ENCODE results near the gene TK2. TPM values are rescaled to one million over a fixed set of nuclear protein-coding genes. Genes with fewer than 3 reads are reported as not detected.

Gene TK2
- total RNA-seq, 8 experiments from 2014 or later: 7.1 to 38.4 (median 18.8) TPM

DNA sequence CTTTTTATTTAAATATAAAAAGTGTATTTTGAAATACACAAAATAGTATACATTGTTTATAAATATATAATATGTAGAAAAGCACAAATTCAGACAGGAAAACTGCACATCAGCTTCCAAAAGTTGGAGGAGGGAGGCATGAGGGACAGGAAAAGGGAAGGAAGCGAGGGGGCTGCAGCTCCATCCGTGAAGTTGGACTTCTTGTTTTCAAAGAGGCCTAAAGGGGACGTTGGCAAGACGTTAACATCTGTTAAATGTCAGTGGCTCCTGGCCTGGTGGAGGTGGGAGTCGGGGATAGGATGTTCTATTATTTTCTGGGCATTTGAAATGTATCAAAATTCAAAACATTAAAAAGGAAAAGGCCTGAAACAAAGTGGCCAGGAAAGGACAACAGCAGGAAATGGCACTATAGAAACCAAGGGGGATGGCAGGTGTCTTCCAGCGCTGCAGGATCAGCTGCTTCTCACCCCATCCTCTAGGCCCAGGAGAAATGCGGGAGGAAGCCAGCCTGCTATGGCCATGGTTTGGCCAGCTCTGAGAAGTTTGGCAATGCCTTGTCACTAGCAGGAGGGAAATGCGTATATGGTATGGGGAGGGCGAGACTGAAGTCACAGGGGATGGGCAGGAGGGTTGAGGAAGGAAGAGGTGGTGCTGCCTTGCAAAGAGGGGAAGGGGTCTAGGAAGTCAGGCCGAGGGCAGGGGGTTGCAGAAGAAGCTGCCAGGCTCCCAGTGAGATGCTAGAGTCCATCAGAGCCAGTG lies 35.7 kb upstream of the TK2 start:
- 47 to 96% (median 71%) methylated on average over 3 to 8 of the region's 10 CpGs for WGBS, 10 experiments
- H3K27ac ChIP-seq: no peak overlapping the region
- H3K4me1 ChIP-seq (replicated peaks in 1 of 2): peaks cover 0 to 2% of the 10 kb centered on the region in 2 donors
- in situ Hi-C loops (cut with MboI; ENCODE audit: low pct_unique_long_range_greater_than_20kb in 2 of 9, low sequenced_read_pairs in 9 of 9, unreplicated experiment in 9 of 9): loop anchor here in 2 of 9 experiments (25.0 kb wide), 1 partner anchor 173 kb away; no protein-coding TSS in a partner anchor
- no peak overlapping the region for H3K4me3 ChIP-seq
- no peak for ATAC-seq (replicated peaks in 6 of 8)

DNA sequence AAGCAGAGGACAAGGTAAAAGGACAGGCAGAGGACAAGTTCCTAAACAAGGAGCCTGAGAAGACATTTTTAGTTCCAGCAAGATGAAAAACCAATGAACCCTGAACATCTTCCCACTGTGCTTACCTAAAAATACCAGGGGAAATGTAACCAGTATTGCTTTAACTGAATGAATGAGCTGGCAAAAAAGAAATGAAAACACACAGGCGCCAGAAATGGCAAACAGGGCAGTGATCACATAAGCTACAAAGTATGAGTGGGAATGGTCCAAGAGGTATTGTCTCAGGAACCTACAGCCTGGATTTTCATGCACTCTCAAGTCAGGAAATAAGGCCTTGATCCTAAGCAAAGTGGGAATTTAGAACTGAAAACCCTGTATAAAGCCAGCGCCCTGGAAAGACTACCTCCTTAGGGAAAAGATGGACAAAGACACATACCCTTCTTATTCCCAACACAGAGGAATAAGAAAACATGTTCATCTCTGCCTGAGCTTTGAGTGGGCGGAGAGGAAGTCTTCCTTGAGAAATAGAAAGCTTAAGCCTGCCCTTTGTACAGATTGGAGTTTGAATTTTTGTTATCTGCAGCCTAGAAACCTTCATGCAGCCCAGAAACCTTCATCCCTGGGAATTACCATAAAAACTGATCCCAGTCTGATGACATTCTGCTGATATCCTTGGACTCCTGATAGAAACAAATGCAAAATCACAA lies 31.5 kb upstream of the TK2 start:
- in situ Hi-C loops (cut with MboI; ENCODE audit: low pct_unique_long_range_greater_than_20kb in 2 of 9, low sequenced_read_pairs in 9 of 9, unreplicated experiment in 9 of 9): loop anchor here in 2 of 9 experiments (25.0 kb wide), 1 partner anchor 169 kb away; no protein-coding TSS in a partner anchor
- 40 to 94% (median 86%) methylated on average over 1 to 3 of the region's 3 CpGs; no CpG with 5 or more reads in 1 of the 10 experiments for WGBS, 10 experiments

DNA sequence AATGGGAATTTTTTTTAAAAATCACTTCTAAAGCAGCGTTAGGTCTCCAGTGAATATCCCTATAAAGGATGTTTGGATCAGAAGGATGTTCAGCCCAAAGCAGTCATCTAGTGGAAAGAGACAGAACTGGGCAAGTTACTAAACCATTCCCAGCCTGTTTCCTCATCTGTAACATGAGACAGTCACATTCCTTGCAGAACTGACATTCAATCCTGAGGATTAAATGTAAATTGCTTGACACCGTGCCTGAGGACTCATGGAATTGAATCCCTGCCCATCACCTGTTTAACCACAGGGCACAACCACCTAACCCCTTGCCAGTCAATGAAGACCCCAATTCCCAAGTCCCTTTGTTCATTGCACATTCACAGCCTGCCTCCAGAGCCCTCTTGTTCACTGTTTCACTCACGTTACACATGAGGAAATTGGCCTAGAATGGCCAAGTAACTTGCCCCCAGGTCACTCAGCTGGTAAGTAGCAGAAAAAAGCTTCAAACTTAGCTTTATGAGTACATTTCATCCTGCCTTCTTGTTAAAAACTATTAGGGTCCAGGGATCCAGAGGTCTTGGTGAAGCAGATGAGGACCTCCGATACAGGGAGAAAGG lies 30.8 kb upstream of the TK2 start:
- in situ Hi-C loops (cut with MboI; ENCODE audit: low pct_unique_long_range_greater_than_20kb in 2 of 9, low sequenced_read_pairs in 9 of 9, unreplicated experiment in 9 of 9): loop anchor here in 2 of 9 experiments (25.0 kb wide), 1 partner anchor 168 kb away; no protein-coding TSS in a partner anchor
- WGBS, 10 experiments: 43 to 88% (median 68%) methylated on average over 1 to 4 of the region's 4 CpGs; no CpG with 5 or more reads in 1 of the 10 experiments
- Histone ChIP-seq H3K4me1 (replicated peaks in 1 of 2) (peaks cover 0 to 2% of the 10 kb centered on the region in 2 donors), H3K4me3 (no peak overlapping the region), H3K27ac (no peak overlapping the region)
- ATAC-seq (replicated peaks in 6 of 8): peak in 3 of 8 experiments; percentile 90 to 98 (median 94)

More for the DNA sequence above, 31.5 kb upstream of the TK2 start:
- Histone ChIP-seq H3K27ac (no peak overlapping the region), H3K4me3 (no peak overlapping the region), H3K4me1 (replicated peaks in 1 of 2) (peaks cover 0 to 2% of the 10 kb centered on the region in 2 donors)
- ATAC-seq (replicated peaks in 6 of 8): peak in 1 of 8 experiments; percentile 12

DNA sequence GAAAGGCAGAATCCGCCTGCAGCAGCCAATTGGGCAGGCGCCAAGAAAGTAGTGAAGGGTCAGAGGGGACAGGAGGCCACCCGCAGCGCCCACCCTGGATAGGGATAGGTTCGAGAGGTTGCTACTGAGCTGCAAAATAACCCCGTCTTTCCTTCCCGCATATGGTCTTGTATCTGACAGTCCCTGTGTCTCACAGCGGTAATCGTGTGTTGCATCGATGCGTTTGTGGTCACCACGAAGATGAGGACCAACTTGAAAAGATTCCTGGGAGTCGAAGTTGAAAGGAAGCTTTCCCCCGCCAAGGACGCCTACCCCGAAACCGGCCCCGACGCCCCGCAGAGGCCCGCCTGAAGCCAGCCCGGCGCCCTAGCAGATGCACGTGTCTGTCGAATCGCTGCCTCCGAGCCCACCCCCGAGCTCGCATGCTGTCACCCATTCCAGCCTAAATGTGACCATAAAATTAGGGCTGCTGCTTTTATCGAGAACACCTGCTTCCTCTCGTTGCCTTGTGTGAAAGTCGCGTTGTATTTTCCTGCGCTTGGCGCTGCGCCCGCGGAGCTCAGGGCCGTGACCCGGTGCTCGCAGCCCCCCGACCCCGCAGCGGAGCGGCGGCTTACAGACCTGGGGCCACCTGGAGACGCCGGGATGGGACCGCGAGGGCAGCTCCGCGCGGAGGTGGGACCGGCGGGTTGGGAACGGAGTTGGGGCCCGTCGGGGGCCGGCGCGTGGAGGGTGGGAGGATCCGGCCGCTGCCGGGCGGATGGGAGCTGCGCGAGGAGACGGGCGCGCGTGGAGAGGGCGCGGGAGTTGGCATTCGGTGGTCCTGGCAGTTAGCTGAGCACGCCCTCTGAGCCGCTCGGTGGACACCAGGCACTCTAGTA lies 29.0 kb upstream of the TK2 start, which contains the start of gene CMTM2:
TSS of gene CMTM2 (plus strand) at position 813 of the 881 bp plus-strand sequence. CDS start 145 bp downstream, outside the sequence.
- Histone ChIP-seq H3K27ac (no peak within 1 kb of the TSS), H3K4me3 (no peak within 1 kb of the TSS), H3K4me1 (replicated peaks in 1 of 2) (peaks cover 0 to 2% of the 10 kb centered on the region in 2 donors)
- peak in 3 of 8 experiments; percentile 23 to 42 (median 35) for ATAC-seq (replicated peaks in 6 of 8)
- in situ Hi-C loops (cut with MboI; ENCODE audit: low pct_unique_long_range_greater_than_20kb in 2 of 9, low sequenced_read_pairs in 9 of 9, unreplicated experiment in 9 of 9): loop anchor here in 2 of 9 experiments (25.0 kb wide), 1 partner anchor 167 kb away; no protein-coding TSS in a partner anchor
- WGBS, 10 experiments: 7 to 83% (median 24%) methylated on average over 3 to 14 of the region's 77 CpGs; no CpG with 5 or more reads in 4 of the 10 experiments

DNA sequence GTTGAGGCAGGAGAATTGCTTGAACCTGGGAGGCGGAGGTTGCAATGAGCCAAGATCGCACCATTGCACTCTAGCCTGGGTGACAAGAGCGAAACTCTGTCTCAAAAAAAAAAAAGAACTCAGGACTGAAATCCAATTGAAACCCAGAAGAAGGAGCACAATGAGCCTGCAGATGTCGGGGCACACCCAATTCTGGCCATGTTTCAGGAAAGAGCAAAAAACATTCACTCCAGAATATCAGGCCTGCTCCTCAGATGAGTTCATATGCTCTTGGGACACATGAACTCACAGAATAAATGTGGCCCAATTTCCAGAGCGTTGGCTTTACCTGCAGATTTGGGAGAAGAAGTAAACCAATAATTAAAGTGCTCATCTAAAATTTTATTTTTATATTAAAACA lies 26.4 kb upstream of the TK2 start:
- H3K4me1 ChIP-seq (replicated peaks in 1 of 2): no peaks in the 10 kb centered on the region
- 17 to 100% (median 91%) methylated on average over 2 to 5 of the region's 5 CpGs; no CpG with 5 or more reads in 2 of the 10 experiments for WGBS, 10 experiments
- ATAC-seq (replicated peaks in 6 of 8): peak in 2 of 8 experiments; percentile 62 to 69
- in situ Hi-C loops (cut with MboI; ENCODE audit: low pct_unique_long_range_greater_than_20kb in 2 of 9, low sequenced_read_pairs in 9 of 9, unreplicated experiment in 9 of 9): loop anchor here in 2 of 9 experiments (25.0 kb wide), 1 partner anchor 164 kb away; no protein-coding TSS in a partner anchor
- H3K27ac ChIP-seq: no peak overlapping the region
- H3K4me3 ChIP-seq: no peak overlapping the region

DNA sequence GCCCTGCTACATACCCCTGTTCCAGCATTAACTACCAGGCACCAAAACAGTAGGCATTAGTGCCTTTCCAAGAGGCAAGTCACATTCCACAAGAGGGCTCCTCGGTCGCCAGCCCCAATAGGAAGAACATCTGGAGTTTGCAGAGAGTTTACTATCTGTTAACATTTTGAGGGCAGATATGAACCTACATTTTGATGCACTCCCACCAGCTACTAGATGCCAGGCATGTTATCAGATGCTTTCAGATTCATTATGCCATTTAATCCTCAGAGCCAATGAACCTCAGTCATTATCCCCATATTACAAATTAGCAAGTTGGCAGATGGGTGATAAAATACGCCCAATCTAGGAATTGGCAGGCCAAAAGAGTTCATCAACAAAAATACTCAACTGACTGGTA lies 25.1 kb upstream of the TK2 start:
- H3K27ac ChIP-seq: no peak overlapping the region
- in situ Hi-C loops (cut with MboI; ENCODE audit: low pct_unique_long_range_greater_than_20kb in 2 of 9, low sequenced_read_pairs in 9 of 9, unreplicated experiment in 9 of 9): loop anchor here in 2 of 9 experiments (25.0 kb wide), 1 partner anchor 163 kb away; no protein-coding TSS in a partner anchor
- no peaks in the 10 kb centered on the region for H3K4me1 ChIP-seq (replicated peaks in 1 of 2)
- no peak overlapping the region for H3K4me3 ChIP-seq
- 80 to 100% (median 100%) methylated on average over 1 to 3 of the region's 3 CpGs; no CpG with 5 or more reads in 4 of the 10 experiments for WGBS, 10 experiments
- no peak for ATAC-seq (replicated peaks in 6 of 8)

DNA sequence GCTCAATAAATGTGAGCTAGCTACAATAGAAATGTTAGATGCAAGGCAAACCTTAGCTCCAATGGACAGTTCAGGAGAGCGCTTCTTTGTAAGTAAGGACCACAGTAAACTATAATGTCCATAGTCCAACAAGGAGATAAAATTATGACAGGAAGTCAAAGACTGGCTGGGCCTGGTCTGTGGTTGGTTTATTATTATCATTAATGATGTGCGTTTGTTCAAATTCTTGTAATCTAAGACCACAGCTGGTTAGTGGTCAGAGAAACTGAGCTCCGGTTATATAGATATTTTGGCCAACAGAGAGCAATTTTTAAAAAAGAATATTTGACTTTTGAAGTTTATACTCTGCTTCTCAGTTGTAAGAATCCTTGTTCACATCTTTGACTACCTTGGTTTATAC lies 24.6 kb upstream of the TK2 start:
- no peak overlapping the region for H3K27ac ChIP-seq
- H3K4me1 ChIP-seq (replicated peaks in 1 of 2): no peaks in the 10 kb centered on the region
- in situ Hi-C loops (cut with MboI; ENCODE audit: low pct_unique_long_range_greater_than_20kb in 2 of 9, low sequenced_read_pairs in 9 of 9, unreplicated experiment in 9 of 9): loop anchor here in 1 of 9 experiments (25.0 kb wide), 1 partner anchor 162 kb away; no protein-coding TSS in a partner anchor
- WGBS, 10 experiments: 69 to 100% (median 96%) methylated on average over 1 to 3 of the region's 3 CpGs
- H3K4me3 ChIP-seq: no peak overlapping the region
- no peak for ATAC-seq (replicated peaks in 6 of 8)

DNA sequence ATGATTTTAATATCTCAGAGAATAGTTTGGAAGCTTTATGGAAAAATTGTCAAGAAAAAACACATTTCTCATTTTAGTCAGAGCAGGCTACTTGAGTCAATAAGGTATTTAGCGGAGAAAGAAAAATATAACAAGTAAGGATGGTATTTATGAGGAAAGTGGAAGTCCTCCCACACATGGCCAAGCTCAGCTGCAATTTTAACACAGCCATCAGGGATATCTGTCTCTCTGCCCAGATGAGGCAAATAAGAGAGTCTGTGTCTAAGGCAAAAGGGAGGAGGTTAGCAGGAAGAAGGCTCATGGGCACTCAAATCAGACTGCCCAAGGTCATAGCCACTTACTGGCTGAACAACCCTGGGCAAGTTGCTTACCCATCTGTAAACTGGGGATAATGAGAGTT lies 24.2 kb upstream of the TK2 start:
- H3K4me3 ChIP-seq: no peak overlapping the region
- H3K27ac ChIP-seq: no peak overlapping the region
- WGBS, 10 experiments: 50 to 100% (median 67%) methylated on average over 1 of the region's 1 CpG; no CpG with 5 or more reads in 5 of the 10 experiments
- H3K4me1 ChIP-seq (replicated peaks in 1 of 2): no peaks in the 10 kb centered on the region
- in situ Hi-C loops (cut with MboI; ENCODE audit: low pct_unique_long_range_greater_than_20kb in 2 of 9, low sequenced_read_pairs in 9 of 9, unreplicated experiment in 9 of 9): loop anchor here in 1 of 9 experiments (25.0 kb wide), 1 partner anchor 162 kb away; no protein-coding TSS in a partner anchor
- no peak for ATAC-seq (replicated peaks in 6 of 8)

DNA sequence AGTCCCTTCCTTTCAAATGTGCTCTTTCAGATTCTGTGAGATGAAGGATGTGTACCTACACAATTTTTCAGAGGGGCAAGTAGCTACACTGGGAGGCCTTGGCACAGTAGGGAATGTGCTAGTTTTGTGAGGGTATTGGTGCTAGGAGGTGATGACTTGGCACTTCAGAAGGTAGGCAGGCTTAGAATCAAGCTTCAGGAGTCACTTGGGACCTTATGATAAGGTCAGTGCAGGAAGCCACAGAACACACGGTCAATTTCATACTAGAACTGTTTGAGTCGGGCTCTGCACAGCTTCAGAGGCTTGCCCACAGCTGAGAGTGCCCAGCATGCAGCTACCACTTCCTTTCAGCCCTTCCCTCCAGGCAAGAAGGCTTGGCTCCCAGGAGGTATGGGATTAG lies 22.4 kb upstream of the TK2 start:
- ATAC-seq (replicated peaks in 6 of 8): no peak
- Histone ChIP-seq H3K27ac (no peak overlapping the region), H3K4me3 (no peak overlapping the region), H3K4me1 (replicated peaks in 1 of 2) (no peaks in the 10 kb centered on the region)
- WGBS, 10 experiments: 58 to 75% methylated on average over 2 of the region's 2 CpGs; no CpG with 5 or more reads in 8 of the 10 experiments
- in situ Hi-C loops (cut with MboI; ENCODE audit: low pct_unique_long_range_greater_than_20kb in 2 of 9, low sequenced_read_pairs in 9 of 9, unreplicated experiment in 9 of 9): loop anchor here in 1 of 9 experiments (25.0 kb wide), 1 partner anchor 160 kb away; no protein-coding TSS in a partner anchor

DNA sequence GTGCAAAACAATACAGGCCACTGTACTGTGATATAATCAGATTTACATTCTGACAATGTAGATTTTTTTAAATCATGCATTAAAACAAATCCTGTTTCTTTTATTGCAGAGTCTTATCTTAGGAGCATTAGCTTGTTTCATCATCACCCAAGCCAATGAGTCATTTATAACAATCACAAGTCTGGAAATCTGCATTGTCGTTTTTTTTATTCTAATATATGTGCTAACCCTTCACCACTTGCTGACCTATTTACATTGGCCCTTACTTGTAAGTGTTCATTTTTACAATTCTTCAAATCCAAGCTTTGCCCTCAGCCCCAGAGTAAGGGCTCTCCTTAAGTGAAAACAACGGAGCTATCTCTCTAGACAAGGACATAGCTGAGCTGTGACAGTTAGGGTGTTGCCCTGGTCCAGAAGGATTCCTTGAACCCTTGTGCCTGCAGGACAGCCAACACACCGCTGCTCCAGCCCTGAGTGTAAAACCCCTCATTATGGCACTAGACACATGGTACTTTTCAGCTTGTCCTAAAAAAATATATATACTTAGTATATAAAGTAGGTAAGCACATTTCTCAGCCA lies 20.0 kb upstream of the TK2 start:
- peak in 6 of 8 experiments; percentile 47 to 94 (median 67) for ATAC-seq (replicated peaks in 6 of 8)
- no peak overlapping the region for H3K27ac ChIP-seq
- 0 to 82% (median 64%) methylated on average over 1 to 3 of the region's 3 CpGs; no CpG with 5 or more reads in 2 of the 10 experiments for WGBS, 10 experiments
- no peak overlapping the region for H3K4me3 ChIP-seq
- H3K4me1 ChIP-seq (replicated peaks in 1 of 2): no peaks in the 10 kb centered on the region
- in situ Hi-C loops (cut with MboI; ENCODE audit: low pct_unique_long_range_greater_than_20kb in 2 of 9, low sequenced_read_pairs in 9 of 9, unreplicated experiment in 9 of 9): loop anchor here in 1 of 9 experiments (25.0 kb wide), 1 partner anchor 158 kb away; no protein-coding TSS in a partner anchor

DNA sequence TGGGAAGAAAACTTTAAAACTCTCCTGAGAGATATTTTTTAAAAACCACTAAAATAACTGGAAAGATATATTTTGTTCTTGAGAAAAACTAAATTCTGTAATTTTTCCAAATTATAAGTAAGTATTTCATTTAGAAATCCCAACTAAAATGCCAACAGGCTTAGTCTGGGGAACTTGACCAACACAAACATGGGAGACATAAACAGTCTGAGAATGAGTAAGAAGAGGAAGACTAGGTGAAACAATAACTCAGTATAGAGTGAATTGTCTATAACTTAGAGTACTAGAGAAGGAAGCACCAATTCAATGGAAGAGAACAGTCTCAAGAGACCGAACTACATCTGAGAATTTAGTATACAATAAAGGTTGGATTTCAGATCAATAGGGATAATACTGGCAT lies 19.2 kb upstream of the TK2 start:
- in situ Hi-C loops (cut with MboI; ENCODE audit: low pct_unique_long_range_greater_than_20kb in 2 of 9, low sequenced_read_pairs in 9 of 9, unreplicated experiment in 9 of 9): loop anchor here in 1 of 9 experiments (25.0 kb wide), 1 partner anchor 157 kb away; no protein-coding TSS in a partner anchor
- no peak overlapping the region for H3K27ac ChIP-seq
- no peak for ATAC-seq (replicated peaks in 6 of 8)
- no peak overlapping the region for H3K4me3 ChIP-seq
- H3K4me1 ChIP-seq (replicated peaks in 1 of 2): no peaks in the 10 kb centered on the region
- whole genome bisulfite sequencing, 10 experiments: 73 to 100% (median 100%) methylated on average over 1 of the region's 1 CpG; no CpG with 5 or more reads in 1 of the 10 experiments
